Activated T-cell treated with anti-CD3 and anti-CD28 coated beads for 4 hours (primary cell): Measurements from ENCODE around the gene CHAF1B.

Experiments
- DNase-seq: peaks from one replicate; pipeline ENCODE4 v3.0.0-alpha.2; 2020

The CHAF1B gene

GRCh38 chr21:36465478-36465877, 80.3 kb downstream of the CHAF1B start:
- DNase-seq: no peak

GRCh38 chr21:36466061-36466511, 80.9 kb downstream of the CHAF1B start:
- DNase-seq: no peak
